Adipose tissue (tissue), 3 donors: ENCODE measurements around the gene RPS27. TPM values are rescaled to one million over a fixed set of nuclear protein-coding genes. Genes with fewer than 3 reads are reported as not detected.
A peak's percentile ranks its signal among the peaks of the same experiment; 100 is the strongest.
"Not testable (repeated sequence)": the region's sequence is repeated elsewhere in the genome, so short reads cannot be mapped to it uniquely, and the experiment has no call there.

ENCODE experiments used
- H3K27ac ChIP-seq: one replicate; pipeline ENCODE4 v1.5.1; 2013; ENCODE audit warnings: low read depth, low read length
- WGBS, 3 donors: extraction: QIAGEN DNeasy Blood & Tissue Kit; methylation state at CpG; one replicate each; pipeline ENCODE4 v1.1.7; 2013; 5-methylcytosine and 5-hydroxymethylcytosine counted together
- polyA plus RNA-seq, 3 donors: library from polyadenylated mRNA; stranded (reverse); fragments of 200-250 nt; gene quantifications; one replicate each; pipeline ENCODE4 v1.2.3, GENCODE V29; 2013
- donor health status: healthy with polysubstance abuse.
- donor health status: Bipolar disorder and iron deficiency.
- donor health status: healthy.

Gene RPS27
- polyA plus RNA-seq, 3 donors: 8,955 to 19,190 (median 11,429) TPM

- no peak overlapping the region for H3K27ac ChIP-seq
- 57 to 70% (median 69%) methylated on average over 9 of the region's 9 CpGs for WGBS, 3 donors
These were observed 12.2 kb upstream of the RPS27 start for GRCh38 chr1:153978274-153978909.

DNA sequence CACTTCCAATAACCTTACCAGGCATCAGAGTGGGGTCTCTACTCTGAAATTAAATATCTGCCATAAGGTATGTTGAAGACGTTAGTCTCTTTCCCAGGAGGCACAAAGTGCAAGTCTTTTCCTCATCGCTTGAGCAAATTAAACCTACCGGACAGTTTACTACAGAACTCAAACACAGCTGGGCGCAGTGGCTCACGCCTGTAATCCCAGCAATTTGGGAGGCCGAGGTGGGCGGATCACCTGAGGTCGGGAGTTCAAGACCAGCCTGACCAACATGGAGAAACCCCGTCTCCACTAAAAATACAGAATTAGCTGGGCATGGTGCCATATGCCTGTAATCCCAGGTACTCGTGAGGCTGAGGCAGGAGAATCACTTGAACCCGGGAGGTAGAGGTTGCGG lies 11.5 kb upstream of the RPS27 start:
- whole genome bisulfite sequencing, 3 donors: 90 to 94% (median 91%) methylated on average over 12 of the region's 12 CpGs

DNA sequence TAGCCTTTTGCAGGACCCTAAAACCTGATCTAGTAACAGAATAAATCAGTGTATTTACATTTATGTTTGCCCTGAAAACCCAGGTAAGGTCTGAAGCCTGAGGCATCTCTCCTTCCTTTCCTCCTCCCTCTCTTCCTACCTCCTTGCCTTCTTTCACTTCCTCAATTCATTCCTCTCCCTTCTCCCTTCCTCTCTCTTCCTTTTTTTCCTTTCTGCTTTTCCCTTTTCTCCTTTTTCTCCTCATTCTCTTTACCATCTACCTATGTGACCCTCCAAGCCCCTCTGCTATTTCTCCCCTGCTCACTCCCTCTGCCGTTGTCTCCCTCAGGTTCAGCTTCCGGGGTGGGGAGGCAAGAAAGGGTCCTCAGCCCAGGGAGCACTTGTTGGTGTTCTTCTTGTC lies 8.8 kb upstream of the RPS27 start:
- 74 to 89% (median 88%) methylated on average over 2 of the region's 2 CpGs for WGBS, 3 donors
- not testable (repeated sequence) for H3K27ac ChIP-seq

More for the DNA sequence above, 11.5 kb upstream of the RPS27 start:
- H3K27ac ChIP-seq: not testable (repeated sequence)

- 42 to 73% (median 51%) methylated on average over 6 of the region's 6 CpGs for WGBS, 3 donors
- no peak overlapping the region for H3K27ac ChIP-seq
These were observed 6.3 kb upstream of the RPS27 start for GRCh38 chr1:153984123-153984894.

- WGBS, 3 donors: 9 to 12% (median 9%) methylated on average over 7 of the region's 7 CpGs
- H3K27ac ChIP-seq: peak overlapping the region; percentile 81
These were observed 5.1 kb upstream of the RPS27 start for GRCh38 chr1:153985341-153985912.

GRCh38 chr1:153985941-153986761 lies 4.4 kb upstream of the RPS27 start, which contains the start of gene RAB13:
Gene RAB13 (minus strand): TSS chr1:153986339. CDS start chr1:153986236, 103 bp downstream.
- WGBS, 3 donors: 0 to 4% (median 1%) methylated on average over 29 to 32 of the region's 32 CpGs
- H3K27ac ChIP-seq: peak within 1 kb of the TSS; percentile 81

DNA sequence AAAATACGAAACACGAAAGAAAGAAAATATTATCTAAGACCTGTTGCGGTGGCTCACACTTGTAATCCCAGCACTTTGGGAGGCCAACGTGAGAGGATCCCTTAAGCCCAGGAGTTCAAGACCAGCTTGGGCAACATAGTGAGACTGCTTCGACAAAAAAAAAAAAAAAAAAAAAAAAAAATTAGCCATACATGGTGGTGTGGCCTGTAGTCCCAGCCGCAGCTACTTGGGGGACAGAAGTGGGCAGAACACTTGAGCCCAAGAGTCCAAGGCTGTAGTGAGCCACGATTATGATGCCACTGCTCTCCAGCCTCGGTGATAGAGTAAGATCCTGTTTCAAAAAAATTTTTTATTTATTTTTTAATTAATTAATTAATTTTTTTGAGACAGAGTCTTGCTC lies 2.9 kb upstream of the RPS27 start:
- no peak overlapping the region for H3K27ac ChIP-seq
- WGBS, 3 donors: 89 to 91% (median 90%) methylated on average over 8 of the region's 8 CpGs

DNA sequence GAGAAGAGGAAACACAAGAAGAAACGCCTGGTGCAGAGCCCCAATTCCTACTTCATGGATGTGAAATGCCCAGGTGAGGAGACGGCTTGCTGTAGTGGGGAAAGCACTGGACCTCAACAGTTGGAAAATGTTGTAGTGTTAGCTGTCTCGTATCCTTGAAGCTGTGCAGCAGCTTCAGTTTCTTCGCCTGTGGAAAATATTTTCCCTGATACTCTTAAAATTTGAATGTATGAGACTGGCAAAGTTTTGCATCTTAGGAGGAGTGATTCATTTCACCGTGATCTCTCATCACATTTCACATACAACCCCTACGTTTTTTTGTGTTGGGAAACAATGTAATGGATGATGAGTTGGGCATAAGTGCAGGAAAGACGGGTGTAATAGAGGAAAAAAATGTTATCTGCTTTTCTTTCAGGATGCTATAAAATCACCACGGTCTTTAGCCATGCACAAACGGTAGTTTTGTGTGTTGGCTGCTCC lies 629 bp downstream of the RPS27 start:
- 6 to 10% (median 7%) methylated on average over 9 of the region's 9 CpGs for WGBS, 3 donors
- peak overlapping the region; percentile 83 for H3K27ac ChIP-seq

DNA sequence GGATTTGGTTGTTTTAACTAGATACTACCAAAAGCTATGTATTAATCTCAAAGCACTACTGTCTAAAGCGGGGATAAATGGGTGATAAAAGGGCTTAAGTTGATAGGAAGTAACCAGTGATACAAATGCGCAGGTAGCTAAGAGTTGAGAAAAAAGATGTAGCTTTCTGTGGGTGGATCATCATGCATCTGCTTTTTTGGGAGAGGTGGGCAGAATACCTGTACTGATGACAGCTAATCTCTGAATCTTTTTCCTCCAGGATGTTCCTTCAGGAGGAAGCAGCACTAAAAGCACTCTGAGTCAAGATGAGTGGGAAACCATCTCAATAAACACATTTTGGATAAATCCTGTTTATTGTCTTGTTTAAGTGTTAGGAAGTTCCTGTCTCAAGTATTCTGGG lies 1.2 kb downstream of the RPS27 start:
- H3K27ac ChIP-seq: no peak overlapping the region
- 84 to 88% (median 86%) methylated on average over 2 of the region's 2 CpGs for whole genome bisulfite sequencing, 3 donors

GRCh38 chr1:153995202-153995601 lies 4.6 kb downstream of the RPS27 start:
- WGBS, 3 donors: 79 to 91% (median 83%) methylated on average over 3 of the region's 3 CpGs
- H3K27ac ChIP-seq: no peak overlapping the region

GRCh38 chr1:153995640-153996039 lies 5.1 kb downstream of the RPS27 start:
- no peak overlapping the region for H3K27ac ChIP-seq
- WGBS, 3 donors: 92 to 97% (median 97%) methylated on average over 11 of the region's 11 CpGs

DNA sequence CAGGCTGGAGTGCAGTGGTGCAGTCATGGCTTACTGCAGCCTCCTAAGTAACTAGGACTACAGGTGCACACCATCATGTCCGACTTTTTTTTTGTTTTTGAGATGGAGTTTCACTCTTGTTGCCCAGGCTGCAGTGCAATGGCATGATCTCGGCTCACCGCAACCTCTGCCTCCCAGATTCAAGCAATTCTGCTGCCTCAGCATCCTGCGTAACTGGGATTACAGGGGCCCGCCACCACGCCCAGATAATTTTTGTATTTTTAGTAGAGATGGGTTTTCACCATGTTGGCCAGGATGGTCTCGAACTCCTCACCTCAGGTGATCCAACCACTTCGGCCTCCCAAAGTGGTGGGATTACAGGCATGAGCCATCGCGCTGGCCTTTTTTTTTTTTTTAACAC lies 6.3 kb downstream of the RPS27 start:
- not testable (repeated sequence) for H3K27ac ChIP-seq
- WGBS, 3 donors: 93 to 96% (median 95%) methylated on average over 9 to 10 of the region's 10 CpGs

GRCh38 chr1:154000420-154000819 lies 9.9 kb downstream of the RPS27 start:
- H3K27ac ChIP-seq: no peak overlapping the region
- WGBS, 3 donors: 73 to 82% (median 79%) methylated on average over 4 of the region's 4 CpGs

DNA sequence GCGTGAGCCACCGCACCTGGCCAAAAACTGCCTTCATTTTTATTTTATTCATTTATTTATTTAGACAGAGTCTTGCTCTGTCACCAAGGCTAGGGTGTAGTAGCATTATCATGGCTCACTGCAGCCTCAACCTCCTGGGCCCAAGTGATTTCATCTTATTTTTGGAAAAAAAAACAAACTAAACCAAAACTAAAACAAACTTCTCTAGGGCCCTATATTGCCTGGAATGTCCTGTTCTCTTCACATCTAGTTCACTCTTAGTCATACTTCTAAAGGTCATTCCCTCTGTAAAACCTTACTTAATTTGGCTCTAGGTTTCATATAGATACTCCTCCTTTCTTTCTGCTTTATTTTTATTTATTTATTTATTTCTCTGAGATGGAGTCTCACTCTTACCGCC lies 15.6 kb downstream of the RPS27 start:
- no peak overlapping the region for H3K27ac ChIP-seq
- 96 to 98% (median 98%) methylated on average over 3 of the region's 3 CpGs for WGBS, 3 donors

- no peak overlapping the region for H3K27ac ChIP-seq
- 62 to 77% (median 68%) methylated on average over 1 of the region's 1 CpG for WGBS, 3 donors
These were observed 21.6 kb downstream of the RPS27 start for GRCh38 chr1:154012129-154012528.

DNA sequence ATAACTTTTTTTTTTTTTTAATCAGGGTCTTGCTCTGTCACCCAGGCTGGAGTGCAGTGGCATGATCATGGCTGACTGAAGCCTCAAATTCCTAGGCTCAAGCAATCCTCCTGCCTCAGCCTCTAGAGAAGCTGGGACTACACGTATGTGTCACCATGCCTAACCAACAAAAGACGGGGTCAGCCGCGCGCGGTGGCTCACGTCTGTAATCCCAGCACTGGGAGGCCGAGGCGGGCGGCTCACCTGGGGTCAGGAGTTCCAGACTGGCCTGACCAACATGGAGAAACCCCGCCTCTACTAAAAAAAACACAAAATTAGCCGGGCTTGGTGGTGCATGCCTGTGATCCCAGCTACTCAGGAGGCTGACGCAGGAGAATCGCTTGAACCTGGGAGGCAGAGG lies 22.0 kb downstream of the RPS27 start:
- H3K27ac ChIP-seq: not testable (repeated sequence)
- WGBS, 3 donors: 92 to 95% (median 93%) methylated on average over 14 of the region's 14 CpGs

- no peak overlapping the region for H3K27ac ChIP-seq
- WGBS, 3 donors: 78 to 85% (median 79%) methylated on average over 3 of the region's 3 CpGs
These were observed 23.8 kb downstream of the RPS27 start for GRCh38 chr1:154014154-154014907.

- WGBS, 3 donors: 72 to 86% (median 79%) methylated on average over 4 of the region's 4 CpGs
These were observed 28.7 kb downstream of the RPS27 start for GRCh38 chr1:154019269-154019668.

More at GRCh38 chr1:154019269-154019668, 28.7 kb downstream of the RPS27 start:
- H3K27ac ChIP-seq: no peak overlapping the region
